ENCODE measurements around the gene PSMC2. TPM values are rescaled to one million over a fixed set of nuclear protein-coding genes. Genes with fewer than 3 reads are reported as not detected.

PSMC2 gene
- total and polyA plus RNA-seq, 4 donors = 92.2 to 158 (median 97.1) TPM

- TF ChIP-seq EGR1 (IDR thresholded peaks at IDR 0.05; ENCODE audit: low read depth in 2 of 2) = no peak
Measured at GRCh38 chr7:103380395-103381191, 33.1 kb downstream of the PSMC2 start (continued).

- WGBS = 94% methylated on average over 4 of the region's 4 CpGs
- Histone ChIP-seq H3K4me3 (ENCODE audit: low read depth in 1 of 3, low read length in 3 of 3) (no peak overlapping the region), H3K27ac (ENCODE audit: low read depth in 1 of 2, low read length in 2 of 2) (no peak overlapping the region), H3K27me3 (ENCODE audit: control insufficient read depth in 4 of 4, insufficient read depth in 4 of 4, low read length in 3 of 4) (no peaks in the 10 kb centered on the region), H3K9ac (ENCODE audit: low read depth in 1 of 2, low read length in 2 of 2) (no peak overlapping the region), H3K36me3 (ENCODE audit: control insufficient read depth in 4 of 4, insufficient read depth in 3 of 4, low read depth in 1 of 4, low read length in 3 of 4) (no peaks in the 10 kb centered on the region), H3K9me3 (ENCODE audit: control insufficient read depth in 4 of 4, low read length in 3 of 4) (no peaks in the 10 kb centered on the region), H3K4me1 (ENCODE audit: control insufficient read depth in 4 of 4, insufficient read depth in 4 of 4, low read length in 3 of 4) (no peaks in the 10 kb centered on the region)
- TF ChIP-seq HNF4G (IDR thresholded peaks at IDR 0.05) = no peak
- TF ChIP-seq HNF4A (conservative IDR thresholded peaks at IDR 0.05) = no peak
- no peak for TF ChIP-seq EGR1 (IDR thresholded peaks at IDR 0.05; ENCODE audit: low read depth in 2 of 2)
- no peak for TF ChIP-seq YY1 (IDR thresholded peaks at IDR 0.05)
- TF ChIP-seq CTCF (IDR thresholded peaks at IDR 0.05; ENCODE audit: low read depth, low read length, missing input control) = no peak
- no peak for TF ChIP-seq FOXA1 (IDR thresholded peaks at IDR 0.05)
- no peak for TF ChIP-seq SP1 (IDR thresholded peaks at IDR 0.05)
- TF ChIP-seq RXRA (IDR thresholded peaks at IDR 0.05) = no peak
- no peak for TF ChIP-seq JUND (IDR thresholded peaks at IDR 0.05)
- no peak for DNase-seq (ENCODE audit: low spot score)
Measured at GRCh38 chr7:103381280-103382031, 34.0 kb downstream of the PSMC2 start.

GRCh38 chr7:103382032-103382402, 34.6 kb downstream of the PSMC2 start:
- WGBS = 90% methylated on average over 5 of the region's 5 CpGs
- Histone ChIP-seq H3K27ac (ENCODE audit: low read depth in 1 of 2, low read length in 2 of 2) (no peak overlapping the region), H3K4me3 (ENCODE audit: low read depth in 1 of 3, low read length in 3 of 3) (no peak overlapping the region), H3K9me3 (ENCODE audit: control insufficient read depth in 4 of 4, low read length in 3 of 4) (no peaks in the 10 kb centered on the region), H3K27me3 (ENCODE audit: control insufficient read depth in 4 of 4, insufficient read depth in 4 of 4, low read length in 3 of 4) (no peaks in the 10 kb centered on the region), H3K9ac (ENCODE audit: low read depth in 1 of 2, low read length in 2 of 2) (no peak overlapping the region), H3K4me1 (ENCODE audit: control insufficient read depth in 4 of 4, insufficient read depth in 4 of 4, low read length in 3 of 4) (no peaks in the 10 kb centered on the region), H3K36me3 (ENCODE audit: control insufficient read depth in 4 of 4, insufficient read depth in 3 of 4, low read depth in 1 of 4, low read length in 3 of 4) (no peaks in the 10 kb centered on the region)
- DNase-seq (ENCODE audit: low spot score) = no peak
- TF ChIP-seq EGR1 (IDR thresholded peaks at IDR 0.05; ENCODE audit: low read depth in 2 of 2) = no peak
- no peak for TF ChIP-seq REST (IDR thresholded peaks at IDR 0.05)
- no peak for TF ChIP-seq JUND (IDR thresholded peaks at IDR 0.05)
- TF ChIP-seq NR2F2 (IDR thresholded peaks at IDR 0.05) = no peak
- TF ChIP-seq YY1 (IDR thresholded peaks at IDR 0.05) = no peak
- no peak for TF ChIP-seq TAF1 (conservative IDR thresholded peaks at IDR 0.05)
- TF ChIP-seq MAX (IDR thresholded peaks at IDR 0.05) = no peak
- TF ChIP-seq HNF4G (IDR thresholded peaks at IDR 0.05) = no peak
- no peak for TF ChIP-seq FOXA2 (IDR thresholded peaks at IDR 0.05)
- no peak for TF ChIP-seq SP1 (IDR thresholded peaks at IDR 0.05)
- no peak for TF ChIP-seq CTCF (IDR thresholded peaks at IDR 0.05; ENCODE audit: low read depth, low read length, missing input control)
- no peak for TF ChIP-seq ZBTB33 (IDR thresholded peaks at IDR 0.05)
- no peak for TF ChIP-seq GABPA (IDR thresholded peaks at IDR 0.05 in 1 of 2, conservative IDR thresholded peaks at IDR 0.05 in 1 of 2)
